T-helper 9 cell (primary cell): ENCODE data around the gene FAM200C.
"Not testable (repeated sequence)": the region's sequence is repeated elsewhere in the genome, so short reads cannot be mapped to it uniquely, and the experiment has no call there.

Experiments
- DNase-seq: peaks from one replicate; pipeline ENCODE4 v3.0.0-alpha.2; 2020
- total RNA-seq, 2 donors: gene quantifications; one replicate each; lab custom pipeline; 2026; lab: John Stamatoyannopoulos, UW

The FAM200C gene
- 0 to 0.77 reads per million in 2 donors for total RNA-seq

DNA sequence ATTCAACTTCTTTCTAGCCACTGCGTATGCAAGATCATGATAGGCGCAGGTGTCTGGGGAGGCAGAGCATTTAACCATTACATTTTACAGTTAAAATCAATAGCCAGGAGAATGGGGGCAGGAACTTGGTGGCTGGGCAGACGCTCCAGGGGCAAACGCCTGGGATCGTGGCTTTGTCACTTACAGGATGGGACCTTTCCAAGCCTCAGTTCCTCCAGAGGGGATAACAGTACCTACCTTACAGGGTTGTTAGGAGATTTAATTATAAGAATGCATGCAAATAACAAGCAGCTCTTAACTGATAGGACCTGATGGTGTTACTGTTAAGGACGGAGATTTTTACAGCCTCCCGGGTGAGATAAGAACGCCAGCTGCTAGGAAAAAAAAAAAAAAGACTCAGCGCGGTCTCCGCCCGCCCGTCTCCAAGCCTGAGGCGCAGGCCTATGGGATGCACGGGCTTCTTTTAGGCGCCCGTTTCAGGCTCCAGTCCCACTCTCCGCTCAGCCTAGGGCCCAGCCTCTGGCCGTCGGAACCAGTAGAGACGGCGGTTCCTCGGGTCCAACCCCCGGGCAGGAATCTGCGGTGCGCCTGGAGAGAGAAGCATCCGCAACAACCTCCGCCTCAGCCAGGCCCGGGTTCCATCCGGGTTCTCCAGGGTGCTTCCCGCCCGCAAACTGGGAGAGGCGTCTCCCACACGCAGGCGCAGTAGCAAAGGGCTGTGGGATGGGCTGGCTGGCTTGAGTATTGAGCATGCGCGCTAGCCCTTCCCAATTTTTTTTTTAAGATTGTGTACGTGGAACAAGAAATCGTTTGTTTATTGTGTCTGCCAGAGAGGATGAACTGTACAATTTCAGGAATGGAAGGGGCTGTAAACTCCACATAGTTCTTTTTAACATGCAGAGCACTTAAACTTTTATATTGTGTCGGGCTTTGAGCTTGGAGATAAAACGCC lies at the start of gene FAM200C:
TSS of gene FAM200C (minus strand) at position 653 of the 952 bp plus-strand sequence. CDS start 4,564 bp downstream, outside the sequence.
- DNase-seq: peak; percentile 43

DNA sequence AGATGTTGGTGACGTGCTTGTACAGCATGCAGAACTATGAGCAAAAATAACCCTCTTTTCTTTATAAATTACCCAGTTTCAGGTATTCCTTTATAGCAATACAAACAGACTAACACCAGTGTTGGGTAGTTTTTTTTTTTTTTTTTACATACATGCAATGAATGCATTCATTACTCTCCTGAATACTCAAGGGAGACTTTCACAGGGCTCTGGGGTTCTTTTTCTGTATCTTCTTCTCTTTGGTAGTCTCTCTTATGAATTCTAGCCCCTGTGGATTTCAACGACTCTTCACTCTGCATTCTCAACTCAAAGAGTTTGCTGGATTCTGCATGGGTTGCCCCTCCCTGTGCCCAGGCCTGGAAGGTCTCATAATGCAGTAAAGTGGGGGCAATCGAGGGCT lies 49.6 kb upstream of the FAM200C start:
- DNase-seq: no peak

DNA sequence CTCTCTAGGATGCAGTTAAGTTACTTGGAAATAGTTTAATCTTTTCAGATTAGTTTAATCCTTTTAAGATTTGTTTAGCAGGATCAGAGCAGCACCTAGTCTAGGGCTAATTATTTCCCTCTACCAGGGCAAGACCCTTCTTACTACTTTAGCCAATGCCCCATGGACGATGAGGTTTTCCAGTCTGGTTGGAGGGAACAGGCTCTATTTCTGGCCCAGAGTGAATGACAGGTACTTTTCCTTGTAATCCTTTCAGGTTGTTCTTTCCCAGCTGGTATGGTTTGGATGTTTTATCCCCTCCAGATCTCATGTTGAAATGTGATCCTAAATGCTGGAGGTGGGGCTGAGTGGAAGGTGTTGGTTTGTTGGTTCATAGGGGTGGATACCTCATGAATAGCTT lies 49.0 kb upstream of the FAM200C start:
- DNase-seq: no peak

DNA sequence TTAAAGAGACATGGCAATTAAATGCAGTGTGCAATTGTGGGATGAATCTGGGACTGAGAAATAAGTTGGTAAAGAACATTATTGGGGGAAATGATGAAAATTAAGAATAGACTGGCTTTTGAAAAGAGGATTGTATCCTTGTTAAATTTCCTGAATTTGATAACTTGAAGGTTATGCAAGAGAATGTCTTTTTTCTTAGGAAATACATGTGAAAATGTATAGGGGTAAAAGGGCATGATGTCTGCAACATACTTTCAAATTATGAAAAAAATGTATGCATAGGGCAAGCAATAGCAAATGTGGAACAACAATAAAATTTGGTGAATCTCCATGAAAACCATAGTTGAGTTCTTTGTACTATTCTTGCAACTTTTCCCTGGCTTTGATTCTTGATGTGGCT lies 45.9 kb upstream of the FAM200C start:
- no peak for DNase-seq

DNA sequence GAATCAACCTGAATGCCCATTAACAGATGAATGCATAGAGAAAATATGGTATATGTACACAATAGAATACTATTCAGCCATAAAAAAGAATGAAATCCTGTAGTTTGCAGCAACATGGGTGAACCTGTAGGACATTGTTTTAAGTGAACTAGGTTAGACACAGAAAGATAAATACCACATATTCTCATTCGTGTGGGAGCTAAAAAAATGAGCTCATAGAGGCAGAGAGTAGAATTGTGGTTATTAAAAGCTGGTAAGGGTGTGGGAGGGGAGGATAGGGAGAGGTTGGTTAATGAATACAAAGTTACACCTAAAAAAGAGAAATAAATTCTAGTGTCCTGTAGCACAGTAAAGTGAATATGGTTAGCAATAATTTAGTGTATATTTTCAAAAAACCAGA lies 45.3 kb upstream of the FAM200C start:
- DNase-seq: no peak

DNA sequence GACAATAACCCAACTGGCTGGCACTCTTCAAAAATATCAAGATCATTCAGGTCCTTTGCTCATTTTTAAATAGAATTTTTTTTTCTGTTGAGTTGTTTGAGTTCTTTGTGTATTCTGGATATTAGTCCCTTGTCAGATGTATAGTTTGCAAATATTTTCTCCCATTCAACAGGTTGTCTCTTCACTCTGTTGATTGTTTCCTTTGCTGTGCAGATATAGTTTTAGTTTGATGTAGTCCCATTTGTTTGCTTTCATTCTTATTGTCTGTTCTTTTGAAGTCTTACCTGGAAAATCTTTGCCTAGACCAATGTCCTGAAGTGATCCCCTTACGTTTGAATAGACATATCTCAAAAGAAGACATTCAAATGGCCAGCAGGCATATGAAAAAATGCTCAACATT lies 44.6 kb upstream of the FAM200C start:
- DNase-seq: no peak

DNA sequence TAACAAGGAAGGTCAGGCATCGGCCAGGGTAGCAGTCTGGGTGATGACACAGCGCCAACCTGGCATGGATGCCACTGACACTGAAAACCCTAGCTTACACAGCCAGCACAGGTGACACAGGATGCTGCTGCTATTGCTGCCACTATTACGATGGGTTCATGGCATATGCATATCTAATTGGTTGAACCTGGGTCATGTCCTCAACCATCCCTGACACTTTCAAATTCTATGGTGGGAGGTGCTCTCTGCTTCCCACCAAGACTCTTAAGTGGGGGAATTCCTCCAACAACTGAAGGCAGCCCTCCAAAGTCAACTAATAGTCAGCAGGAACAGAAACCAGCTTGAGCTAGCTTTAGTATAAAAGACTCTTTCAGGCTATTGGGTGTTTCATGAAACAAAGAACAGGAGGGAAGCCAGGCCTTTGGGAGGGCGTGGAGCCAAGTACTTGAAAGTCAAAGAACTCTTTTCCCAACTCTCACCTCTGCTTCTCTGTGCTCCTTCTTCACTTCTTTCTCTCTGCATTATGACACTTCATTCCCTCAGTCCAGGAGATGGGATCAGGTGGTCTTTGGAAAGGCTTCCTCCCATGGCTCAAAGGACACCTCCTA lies 43.1 kb upstream of the FAM200C start:
- DNase-seq: no peak

DNA sequence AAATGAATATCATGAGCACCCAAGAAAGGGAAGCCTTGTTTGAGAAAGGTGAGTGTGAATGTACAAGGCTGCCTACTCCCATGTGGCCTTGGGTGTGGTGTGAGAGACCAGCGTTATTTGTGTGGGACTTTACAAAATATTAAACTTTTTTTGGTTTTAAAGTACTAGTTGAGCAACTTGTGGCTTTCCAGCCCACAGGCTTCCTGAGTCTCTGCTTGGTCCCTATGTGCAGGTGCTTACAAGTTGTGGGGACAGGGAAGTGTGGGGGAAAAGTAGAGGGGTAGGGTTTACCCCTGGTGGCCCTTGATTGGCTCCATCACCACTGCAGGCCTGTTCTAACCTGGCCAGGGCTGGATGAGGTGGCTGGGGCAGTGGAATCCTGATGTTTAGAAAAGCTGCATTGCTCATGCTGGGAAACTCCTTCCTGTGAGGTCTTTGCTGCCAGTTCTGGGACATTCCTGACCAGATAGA lies 41.5 kb upstream of the FAM200C start:
- DNase-seq: no peak

DNA sequence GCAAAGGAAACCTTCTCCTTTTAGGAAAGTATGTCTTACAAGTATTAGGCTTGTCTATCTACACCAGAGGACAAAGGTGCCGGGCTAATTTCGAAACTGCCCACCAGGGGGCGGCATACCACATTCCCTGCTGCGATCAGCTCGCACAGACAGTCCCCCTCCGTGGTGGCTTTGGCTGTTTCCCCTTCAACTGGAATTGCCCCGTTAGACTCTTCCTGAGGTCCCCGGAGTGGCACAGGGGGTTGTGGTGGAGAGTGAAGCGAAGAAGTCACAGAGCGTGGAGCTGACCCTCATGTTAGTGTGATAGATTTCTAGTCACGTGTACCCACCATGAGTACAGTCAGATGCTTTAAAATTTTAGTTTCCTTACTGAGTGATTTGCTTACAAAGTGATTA lies 39.3 kb upstream of the FAM200C start:
- DNase-seq: peak; percentile 89

DNA sequence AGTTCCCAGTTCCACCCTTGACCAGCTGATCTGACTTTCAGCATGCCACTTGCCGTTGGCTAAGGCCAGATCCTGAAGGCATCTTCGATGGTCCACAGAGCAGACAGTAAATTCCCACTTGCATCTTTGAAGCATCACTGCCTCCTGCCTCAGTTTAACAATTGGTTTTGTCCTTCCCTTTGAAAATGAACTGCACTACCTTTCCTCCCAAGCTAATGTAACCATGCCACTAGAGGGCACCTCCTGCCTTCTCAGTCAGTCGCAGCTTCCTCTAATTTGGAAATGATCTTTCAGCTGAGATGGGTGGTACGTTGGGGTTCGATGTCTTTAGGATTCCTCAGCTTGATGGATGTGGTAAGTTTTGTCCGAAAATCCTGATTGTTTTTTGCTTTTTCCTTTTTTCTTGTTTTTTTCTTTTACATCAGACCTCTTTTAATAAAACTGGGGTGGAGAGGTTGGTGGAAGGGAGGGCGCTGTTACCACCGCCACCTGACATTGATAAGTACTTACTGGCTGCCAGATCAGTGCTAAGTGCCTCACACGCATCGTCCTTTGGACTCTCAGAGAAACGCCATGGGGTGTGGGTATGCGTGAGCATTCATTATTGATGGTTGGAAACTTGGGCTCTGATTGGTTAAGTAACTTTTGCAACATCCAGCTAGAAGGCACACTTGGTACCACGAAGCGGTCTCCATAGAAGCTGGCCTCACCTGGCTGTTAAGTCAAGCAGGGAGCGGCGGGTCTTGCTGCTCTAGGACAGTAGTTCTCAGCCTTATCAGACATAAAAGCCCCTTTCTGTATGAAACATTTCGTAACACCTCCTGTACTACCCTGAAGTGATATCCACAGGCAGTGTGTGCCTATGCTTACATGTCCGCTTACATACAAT lies 38.7 kb upstream of the FAM200C start:
- DNase-seq: peak; percentile 34

DNA sequence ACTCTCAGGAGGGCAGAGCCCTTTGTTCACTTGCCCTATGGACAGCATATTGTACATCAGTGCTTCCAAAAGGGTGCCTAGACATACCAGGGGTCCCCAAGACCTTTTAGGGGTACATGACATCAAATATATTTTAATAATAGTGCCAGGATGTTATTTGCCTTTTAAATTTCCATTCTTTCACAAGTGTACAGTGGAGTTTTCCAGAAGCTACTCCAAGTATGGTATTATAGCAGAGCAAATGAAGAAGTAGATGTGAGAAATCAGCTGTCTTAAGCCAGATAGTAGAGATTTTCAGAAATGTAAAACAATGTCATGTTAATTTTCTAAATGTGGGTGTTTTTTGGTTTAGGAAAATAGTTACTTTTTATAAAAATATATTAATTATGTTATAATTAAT lies 37.4 kb upstream of the FAM200C start:
- no peak for DNase-seq

DNA sequence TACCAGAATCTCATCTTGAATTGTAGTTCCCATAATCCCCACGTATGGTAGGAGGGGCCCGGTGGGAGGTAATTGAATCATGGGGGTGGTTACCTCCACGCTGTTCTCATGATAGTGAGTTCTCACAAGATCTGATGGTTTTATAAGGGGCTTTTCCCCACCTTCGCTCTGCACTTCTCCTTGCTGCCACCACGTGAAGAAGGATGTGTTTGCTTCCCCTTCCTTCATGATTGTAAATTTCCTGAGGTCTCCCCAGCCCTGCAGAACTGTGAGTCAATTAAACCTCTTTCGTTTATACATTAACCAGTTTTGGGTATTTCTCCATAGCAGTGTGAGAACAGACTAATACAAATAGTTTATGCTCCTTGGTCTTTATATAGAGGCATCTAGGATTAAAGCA lies 36.8 kb upstream of the FAM200C start:
- DNase-seq: not testable (repeated sequence)

DNA sequence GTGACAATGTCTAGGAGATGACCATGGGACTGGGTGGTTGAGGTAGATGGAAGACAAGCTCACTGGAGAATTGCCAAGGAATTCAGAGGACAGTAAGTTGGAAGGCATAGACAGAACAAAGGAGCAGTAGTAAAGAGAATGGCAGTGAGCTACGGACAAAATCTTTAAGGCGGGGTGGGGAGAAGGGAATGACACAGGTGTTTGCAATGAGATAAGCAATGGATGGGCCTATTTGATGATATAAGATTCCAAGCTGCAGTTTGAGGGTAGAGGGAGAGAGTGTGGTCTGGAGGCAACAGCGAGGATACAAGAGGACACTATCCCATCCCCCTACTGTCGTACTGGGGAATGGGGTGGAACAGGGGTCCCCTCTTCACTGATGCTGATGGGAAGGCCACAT lies 36.2 kb upstream of the FAM200C start:
- no peak for DNase-seq

DNA sequence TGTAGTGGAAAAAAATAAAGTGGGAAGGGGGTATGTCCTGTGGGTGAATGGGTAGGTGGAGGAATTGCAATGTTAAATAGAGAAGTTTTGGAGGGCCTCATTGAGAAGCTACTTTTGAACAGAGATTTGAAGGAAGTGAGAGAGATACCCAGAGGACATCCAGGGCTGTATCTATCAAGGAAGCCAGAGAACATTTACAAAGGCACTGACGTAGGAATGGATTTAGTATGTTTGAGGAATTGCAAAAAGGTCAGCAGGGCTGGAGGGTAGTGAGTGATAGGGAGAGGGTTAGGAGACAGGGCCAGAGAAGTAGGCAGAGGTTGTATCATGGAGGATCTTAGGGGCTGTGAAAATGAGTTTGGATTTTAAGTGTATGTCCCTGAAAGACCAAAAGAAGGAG lies 35.7 kb upstream of the FAM200C start:
- DNase-seq: no peak

DNA sequence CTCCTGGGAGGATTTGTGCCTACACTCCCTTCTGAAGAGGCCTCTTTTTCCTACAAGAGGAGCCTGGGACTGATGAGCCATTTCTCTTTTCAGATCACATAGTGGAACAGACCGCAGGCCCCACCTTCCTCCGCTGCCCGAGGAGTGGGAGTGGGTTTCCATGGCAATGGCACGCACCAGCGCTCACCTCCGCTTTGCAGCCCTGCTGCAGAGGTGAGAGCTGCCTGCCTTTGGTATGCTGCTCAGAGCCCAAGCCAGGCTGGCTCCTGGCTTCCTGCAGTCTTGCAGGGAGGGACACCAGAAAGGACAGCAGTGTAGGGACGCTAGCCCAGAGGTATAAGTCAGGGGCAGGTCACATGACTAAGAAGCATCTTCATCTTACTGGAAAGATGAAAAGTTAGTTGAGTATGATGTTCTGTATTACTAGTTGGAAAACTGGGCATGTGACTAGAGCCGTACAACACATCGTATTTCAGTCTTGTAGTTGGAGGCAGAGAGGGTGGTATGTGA lies 34.2 kb upstream of the FAM200C start:
- DNase-seq: no peak

DNA sequence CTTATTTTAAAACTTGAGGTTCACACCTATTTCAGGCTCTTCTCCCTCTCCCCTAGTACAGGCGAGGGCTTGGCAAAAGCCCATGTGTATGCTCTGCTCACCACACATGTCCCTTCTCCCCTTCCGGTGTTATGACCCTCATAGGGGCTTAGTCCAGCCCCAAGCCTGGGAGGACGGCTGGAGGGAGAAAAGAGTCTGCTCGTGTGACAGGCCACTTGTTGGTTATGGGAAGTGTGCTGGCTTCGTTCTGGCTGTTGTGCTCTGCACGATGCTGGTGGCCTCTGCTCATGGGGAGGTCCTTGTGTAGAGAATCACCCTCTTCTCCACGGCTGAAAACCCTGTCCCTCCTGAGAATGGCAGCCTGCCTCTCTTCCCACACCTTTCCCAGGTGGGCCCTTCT lies 32.9 kb upstream of the FAM200C start:
- no peak for DNase-seq

DNA sequence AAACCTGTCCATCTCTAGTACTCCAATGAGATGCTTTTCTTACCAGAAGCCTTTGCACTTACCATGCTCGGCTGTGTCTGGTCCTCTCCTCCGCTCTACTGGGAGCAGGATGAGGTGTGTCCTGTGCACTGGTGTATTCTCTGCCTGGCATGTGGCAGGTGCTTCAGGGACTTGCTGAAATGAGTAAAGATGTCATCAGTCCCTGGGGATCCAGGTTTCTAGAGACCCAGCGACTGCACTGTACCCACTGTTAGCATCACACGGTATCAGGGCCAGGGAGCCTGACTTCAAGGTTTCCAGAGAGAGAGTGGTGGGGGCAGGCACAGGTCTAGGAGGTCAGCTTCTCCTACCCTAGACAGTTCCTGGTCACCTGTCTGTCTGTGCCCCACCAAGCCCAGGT lies 32.3 kb upstream of the FAM200C start:
- no peak for DNase-seq

DNA sequence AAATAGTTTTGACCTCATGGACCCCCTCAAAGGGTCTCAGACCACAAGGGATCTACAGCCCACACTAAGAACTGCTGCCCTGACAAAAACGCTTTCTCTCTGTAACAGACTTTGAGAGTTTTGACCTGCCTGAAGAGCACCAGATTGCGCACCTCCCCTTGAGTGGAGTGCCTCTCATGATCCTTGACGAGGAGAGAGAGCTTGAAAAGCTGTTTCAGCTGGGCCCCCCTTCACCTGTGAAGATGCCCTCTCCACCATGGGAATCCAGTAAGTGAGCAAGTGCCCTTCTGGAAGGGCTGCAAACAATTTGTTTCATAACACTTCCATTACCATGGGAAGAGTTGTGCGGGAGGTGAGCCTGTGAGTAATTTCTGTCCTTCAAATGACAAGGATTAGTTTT lies 27.8 kb upstream of the FAM200C start:
- DNase-seq: no peak

DNA sequence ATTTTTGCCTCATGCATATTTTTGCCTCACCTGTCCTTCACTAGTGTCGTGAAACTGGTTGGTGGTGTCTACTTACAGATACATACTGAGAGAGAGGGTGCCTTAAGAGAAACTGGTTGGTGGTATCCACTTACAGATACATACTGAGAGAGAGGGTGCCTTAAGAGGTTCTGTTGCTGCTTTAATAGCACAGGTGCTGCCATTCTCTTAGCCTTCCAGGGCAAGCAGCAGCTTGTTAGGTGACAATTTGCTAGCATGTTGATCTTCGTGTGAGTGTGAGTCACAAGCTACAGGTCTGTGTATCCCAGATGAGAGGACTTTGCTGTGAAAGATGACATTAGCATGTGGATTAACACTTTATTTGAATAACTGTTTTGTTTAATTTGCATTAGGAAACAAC lies 23.2 kb upstream of the FAM200C start:
- no peak for DNase-seq

DNA sequence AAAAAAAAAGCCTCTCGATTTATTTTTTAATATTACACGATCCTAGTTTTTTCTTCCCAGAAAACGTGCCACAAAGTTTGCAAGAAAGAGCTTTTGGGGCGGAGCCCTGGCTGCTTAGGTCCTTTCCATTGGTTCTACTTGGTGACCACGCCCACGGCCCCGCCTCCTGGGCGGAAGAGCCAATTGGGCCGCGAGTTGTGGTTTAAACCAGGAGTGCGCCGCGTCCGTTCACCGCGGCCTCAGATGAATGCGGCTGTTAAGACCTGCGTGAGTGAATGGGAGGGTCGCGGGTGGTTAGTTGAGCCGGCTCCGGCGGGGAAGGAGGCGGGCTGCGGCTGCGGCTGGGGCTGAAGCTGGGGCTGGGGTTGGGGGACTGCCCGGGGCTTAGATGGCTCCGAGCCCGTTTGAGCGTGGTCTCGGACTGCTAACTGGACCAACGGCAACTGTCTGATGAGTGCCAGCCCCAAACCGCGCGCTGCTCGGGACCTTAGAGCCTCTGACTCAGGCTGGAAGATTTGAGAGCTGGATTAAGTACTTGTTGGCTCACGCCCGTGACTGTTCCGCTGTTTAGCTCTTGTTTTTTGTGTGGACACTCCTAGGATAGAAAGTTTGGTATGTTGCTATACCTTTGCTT lies 21.9 kb upstream of the FAM200C start, which contains the start of gene PTTG1:
TSS of gene PTTG1 (plus strand) at position 231 of the 634 bp plus-strand sequence. CDS start 458 bp downstream, outside the sequence.
- DNase-seq: peak; percentile 86

DNA sequence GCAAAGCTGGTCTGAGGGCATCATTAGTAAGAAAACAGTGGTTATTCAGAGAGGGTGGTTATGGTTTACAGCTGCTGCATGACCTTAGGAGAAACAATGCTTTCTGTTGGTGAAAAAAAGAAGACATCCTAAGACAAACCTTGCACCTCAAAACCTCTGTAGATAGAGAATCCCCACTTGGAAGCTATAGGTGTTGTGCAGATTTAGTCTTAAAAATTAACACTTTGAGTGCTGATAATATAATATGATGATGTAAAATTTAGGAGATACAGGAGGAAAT lies 20.4 kb upstream of the FAM200C start:
- DNase-seq: no peak
